Naive thymus-derived CD8-positive, alpha-beta T cell (primary cell): ENCODE results near the gene GNGT2. TPM values are rescaled to one million over a fixed set of nuclear protein-coding genes. Genes with fewer than 3 reads are reported as not detected.
A peak's percentile ranks its signal among the peaks of the same experiment; 100 is the strongest.
"Not testable (repeated sequence)": the region's sequence is repeated elsewhere in the genome, so short reads cannot be mapped to it uniquely, and the experiment has no call there.

Experiments used
- ATAC-seq, 2 donors: fragments of 150-1000 bp; cut with Tn5 transposase in 1 of 2; sonication (Bioruptor Pico), chemical (Tn5 transposase) in 1 of 2; 1 replicate in 1 of 2; 2 replicates in 1 of 2; pipeline ENCODE4 v1.10.0; 2021; ENCODE audit warnings: mild to moderate bottlenecking in 2 of 2, moderate library complexity in 2 of 2
- POLR2A ChIA-PET: fragments of 350-600 bp; sonication (Branson Sonifier 250); formaldehyde crosslinking; loops from one replicate; lab custom pipeline; 2021; ENCODE audit warnings: antibody characterized with exemption; lab: Charles Lee
- DNase-seq, 10 donors: peaks; one replicate each; pipeline versions ENCODE4 v3.0.0 to v3.0.0-alpha.2; 2020 to 2022
- H3K27ac Mint-ChIP-seq, 10 donors: one replicate each; pipeline ENCODE4 v1.8.0; 2020 to 2022; ENCODE audit warnings: mild to moderate bottlenecking in 10 of 10, mixed read lengths in 10 of 10, moderate library complexity in 4 of 10, inconsistent platforms in 1 of 10
- H3K27me3 Mint-ChIP-seq, 5 donors: one replicate each; pipeline ENCODE4 v1.8.0; 2021 to 2022; ENCODE audit warnings: mixed read lengths in 5 of 5
- H3K36me3 Mint-ChIP-seq, 3 donors: one replicate each; pipeline ENCODE4 v1.8.0; 2020 to 2022; ENCODE audit warnings: mixed read lengths in 3 of 3, mild to moderate bottlenecking in 2 of 3, inconsistent platforms in 1 of 3
- H3K4me1 Mint-ChIP-seq, 4 donors: one replicate each; pipeline ENCODE4 v1.8.0; 2021 to 2022; ENCODE audit warnings: mixed read lengths in 4 of 4
- H3K4me3 Mint-ChIP-seq, 10 donors: one replicate each; pipeline ENCODE4 v1.8.0; 2020 to 2022; ENCODE audit warnings: mild to moderate bottlenecking in 10 of 10, mixed read lengths in 10 of 10, moderate library complexity in 6 of 10, inconsistent platforms in 1 of 10
- H3K9me3 Mint-ChIP-seq, 9 donors: one replicate each; pipeline ENCODE4 v1.8.0; 2020 to 2022; ENCODE audit warnings: mixed read lengths in 9 of 9, mild to moderate bottlenecking in 3 of 9, inconsistent platforms in 1 of 9, moderate library complexity in 1 of 9
- polyA plus RNA-seq, 3 donors: library from polyadenylated mRNA; unstranded; fragments of 300-500 nt; fragmentation: Illumina TruSeq; gene quantifications; one replicate each; pipeline ENCODE4 v1.2.3, GENCODE V29; 2021
- total RNA-seq, 8 experiments: library from RNA in 2 of 8; stranded (reverse) in 2 of 8; gene quantifications; one replicate each; pipeline ENCODE4 v1.2.3 and lab custom pipeline; 2021 to 2026

GNGT2 gene
- total and polyA plus RNA-seq, 5 experiments from 2014 or later = 4.7 to 25.8 (median 14.7) TPM

DNA sequence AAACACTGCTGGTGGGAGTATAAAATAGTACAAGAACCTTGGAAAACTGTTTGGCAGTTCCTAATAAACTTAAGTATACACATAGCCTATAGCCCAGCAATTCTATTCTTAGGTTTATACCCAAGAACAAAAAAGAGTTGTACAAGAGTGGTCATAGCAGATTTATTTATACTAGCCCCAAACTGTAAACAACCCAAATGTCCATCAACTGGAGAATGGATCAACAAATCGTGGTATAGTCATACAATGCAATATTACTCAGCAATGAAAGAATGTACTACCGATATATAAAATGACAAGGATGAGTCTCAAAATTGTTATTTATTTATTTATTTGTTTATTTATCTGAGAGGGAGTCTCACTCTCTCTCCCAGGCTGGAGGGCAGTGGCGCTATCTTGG is 23.1 kb downstream of the GNGT2 start:
- H3K4me1 Mint-ChIP-seq = peaks cover 9 to 18% (median 16%) of the 10 kb centered on the region in 4 donors
- H3K9me3 Mint-ChIP-seq = peaks cover 0 to 15% (median 3%) of the 10 kb centered on the region in 9 donors
- peaks cover 0 to 5% (median 0%) of the 10 kb centered on the region in 5 donors for H3K27me3 Mint-ChIP-seq
- DNase-seq (no peak), ATAC-seq (no peak)
- H3K27ac Mint-ChIP-seq = no peak overlapping the region
- no peak overlapping the region for H3K4me3 Mint-ChIP-seq
- H3K36me3 Mint-ChIP-seq = peaks cover 4 to 5% (median 4%) of the 10 kb centered on the region in 3 donors
- POLR2A ChIA-PET = no interaction called here

DNA sequence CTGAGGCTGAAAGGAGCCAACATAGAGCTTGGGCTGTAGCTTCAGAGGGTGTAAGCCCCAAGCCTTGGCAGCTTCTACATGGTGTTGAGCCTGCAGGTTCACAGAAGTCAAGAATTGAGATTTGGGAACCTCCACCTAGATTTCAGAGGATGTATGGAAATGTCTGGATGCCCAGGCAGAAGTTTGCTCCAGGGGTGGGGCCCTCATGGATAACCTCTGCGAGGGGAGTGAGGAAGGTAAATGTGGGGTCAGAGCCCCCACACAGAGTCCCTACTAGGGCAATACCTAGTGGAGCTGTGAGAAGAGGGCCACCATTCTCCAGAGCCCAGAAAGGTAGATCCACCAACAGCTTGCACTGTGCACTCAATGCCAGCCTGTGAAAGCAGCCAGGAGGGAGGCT is 25.0 kb downstream of the GNGT2 start:
- not testable (repeated sequence) for H3K4me1 Mint-ChIP-seq, H3K36me3 Mint-ChIP-seq, H3K27ac Mint-ChIP-seq, DNase-seq, H3K4me3 Mint-ChIP-seq, H3K27me3 Mint-ChIP-seq, ATAC-seq
- peaks cover 0 to 15% (median 3%) of the 10 kb centered on the region in 9 donors for H3K9me3 Mint-ChIP-seq
- POLR2A ChIA-PET = interaction anchor here (0.6 kb wide), 1 partner anchor 231 kb away, joined by 4 read pairs; no protein-coding TSS in a partner anchor

DNA sequence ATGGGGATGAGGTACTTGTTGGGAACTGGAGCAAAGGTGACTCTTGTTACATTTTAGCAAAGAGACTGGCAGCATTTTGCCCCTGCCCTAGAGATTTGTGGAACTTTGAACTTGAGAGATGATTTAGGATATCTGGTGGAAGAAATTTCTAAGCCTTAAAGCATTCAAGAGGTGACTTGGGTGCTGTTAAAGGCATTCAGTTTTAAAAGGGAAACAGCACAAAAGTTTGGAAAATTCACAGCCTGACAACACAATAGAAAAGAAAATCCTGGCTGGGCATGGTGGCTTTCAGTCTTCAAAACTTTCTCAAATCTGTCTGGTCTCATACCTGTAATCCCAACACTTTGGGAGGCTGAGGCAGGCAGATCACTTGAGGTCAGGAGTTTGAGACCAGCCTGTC is 25.9 kb downstream of the GNGT2 start:
- H3K4me1 Mint-ChIP-seq, H3K36me3 Mint-ChIP-seq, H3K27me3 Mint-ChIP-seq, POLR2A ChIA-PET, H3K27ac Mint-ChIP-seq, ATAC-seq, H3K4me3 Mint-ChIP-seq, DNase-seq: not testable (repeated sequence)
- peaks cover 0 to 15% (median 4%) of the 10 kb centered on the region in 9 donors for H3K9me3 Mint-ChIP-seq

DNA sequence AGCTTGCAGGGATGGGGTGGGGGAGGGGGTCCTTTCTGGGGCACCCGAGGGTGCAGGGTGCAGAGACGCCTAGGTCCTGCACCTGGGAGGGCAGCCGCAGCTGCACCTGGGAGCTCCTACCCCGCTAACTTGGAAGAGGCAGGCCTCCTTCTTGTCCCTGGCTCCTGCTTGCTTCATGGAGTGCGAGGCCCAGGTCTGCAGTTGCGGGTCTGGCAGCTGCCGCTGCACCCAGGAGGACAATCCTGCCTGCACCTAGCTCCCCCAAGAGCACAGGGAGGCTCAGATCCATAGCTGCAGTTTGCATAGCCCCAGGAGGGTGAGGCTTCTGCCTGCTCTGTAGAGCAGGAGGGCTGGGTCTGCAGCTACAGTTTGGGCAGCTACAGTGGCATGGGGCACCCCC is 26.6 kb downstream of the GNGT2 start:
- Mint-ChIP-seq H3K4me3 (no peak overlapping the region), H3K4me1 (peaks cover 4 to 5% (median 5%) of the 10 kb centered on the region in 4 donors), H3K36me3 (peaks cover 0 to 4% (median 1%) of the 10 kb centered on the region in 3 donors), H3K27ac (no peak overlapping the region), H3K9me3 (peaks cover 0 to 15% (median 4%) of the 10 kb centered on the region in 9 donors), H3K27me3 (no peaks in the 10 kb centered on the region)
- POLR2A ChIA-PET = interaction anchor here (0.6 to 1.2 kb wide), 2 partner anchors 8 to 665 kb away, joined by 3 read pairs; no protein-coding TSS in a partner anchor
- ATAC-seq (no peak), DNase-seq (no peak)

DNA sequence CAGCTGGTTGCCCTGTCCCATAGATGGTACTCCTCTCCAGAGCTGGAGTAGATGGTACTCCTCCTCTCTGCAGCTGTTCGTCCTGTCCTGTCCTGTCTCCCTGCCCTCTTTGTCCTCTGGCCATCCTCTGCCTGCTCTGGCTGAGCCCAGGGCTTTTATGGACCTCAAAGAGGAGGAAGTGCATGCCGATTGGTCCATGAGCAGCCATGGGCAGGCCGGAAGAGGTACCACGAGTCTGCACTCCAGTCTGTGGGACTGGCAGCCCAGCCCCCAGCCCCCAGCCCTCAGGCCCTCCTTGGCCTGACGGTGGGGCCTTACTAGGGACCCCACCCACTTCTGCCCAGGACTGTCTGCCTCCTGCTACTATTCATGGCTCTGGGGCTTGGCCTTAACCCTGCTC is 27.0 kb downstream of the GNGT2 start:
- DNase-seq (no peak), ATAC-seq (no peak)
- Mint-ChIP-seq H3K27ac (no peak overlapping the region), H3K4me3 (no peak overlapping the region), H3K27me3 (no peaks in the 10 kb centered on the region), H3K4me1 (peaks cover 4 to 5% (median 5%) of the 10 kb centered on the region in 4 donors), H3K36me3 (peaks cover 0 to 4% (median 1%) of the 10 kb centered on the region in 3 donors), H3K9me3 (peaks cover 0 to 15% (median 4%) of the 10 kb centered on the region in 9 donors)
- POLR2A ChIA-PET = interaction anchor here (0.6 to 1.2 kb wide), 2 partner anchors 9 to 664 kb away, joined by 3 read pairs; no protein-coding TSS in a partner anchor

DNA sequence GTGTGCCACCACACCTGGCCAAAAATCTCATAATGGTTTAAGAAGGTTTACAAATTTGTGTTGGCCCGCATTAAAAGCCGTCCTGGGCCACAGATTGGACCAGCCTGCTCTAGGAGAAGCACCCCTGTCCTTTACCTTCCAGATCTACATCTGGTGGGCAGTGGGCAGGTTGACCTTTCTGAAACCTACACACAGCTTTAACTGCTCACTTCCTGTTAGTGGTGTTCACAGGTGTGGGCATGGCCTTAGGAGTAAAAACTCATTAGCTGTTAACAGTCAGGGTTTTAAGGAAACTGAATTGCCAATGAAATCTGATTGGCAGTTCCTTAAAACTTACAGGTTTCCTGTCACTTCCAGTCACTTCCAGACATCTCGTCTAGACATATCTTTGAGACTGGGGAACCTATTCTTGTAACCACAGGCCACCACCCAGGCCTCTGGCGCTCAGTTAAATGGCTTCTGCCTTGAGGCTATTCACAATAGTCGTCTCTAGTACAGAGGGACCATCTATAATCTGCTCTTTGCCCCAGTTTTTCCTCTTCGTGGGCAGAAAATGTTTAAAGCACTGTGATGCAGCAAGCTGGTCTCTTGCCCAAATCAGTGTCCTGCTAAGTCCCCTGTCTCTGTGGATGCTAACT is 29.3 kb downstream of the GNGT2 start:
- H3K27ac Mint-ChIP-seq = no peak overlapping the region
- H3K4me3 Mint-ChIP-seq = no peak overlapping the region
- H3K27me3 Mint-ChIP-seq = no peaks in the 10 kb centered on the region
- peaks cover 4 to 5% (median 5%) of the 10 kb centered on the region in 4 donors for H3K4me1 Mint-ChIP-seq
- H3K9me3 Mint-ChIP-seq = peaks cover 1 to 30% (median 12%) of the 10 kb centered on the region in 9 donors
- H3K36me3 Mint-ChIP-seq = peaks cover 0 to 13% (median 2%) of the 10 kb centered on the region in 3 donors
- POLR2A ChIA-PET = interaction anchor here (0.8 to 2.4 kb wide), 7 partner anchors 11 to 49 kb away, joined by 3 to 20 read pairs (median 6); partner anchors contain the start of gene PHOSPHO1
- ATAC-seq (no peak), DNase-seq (no peak)

DNA sequence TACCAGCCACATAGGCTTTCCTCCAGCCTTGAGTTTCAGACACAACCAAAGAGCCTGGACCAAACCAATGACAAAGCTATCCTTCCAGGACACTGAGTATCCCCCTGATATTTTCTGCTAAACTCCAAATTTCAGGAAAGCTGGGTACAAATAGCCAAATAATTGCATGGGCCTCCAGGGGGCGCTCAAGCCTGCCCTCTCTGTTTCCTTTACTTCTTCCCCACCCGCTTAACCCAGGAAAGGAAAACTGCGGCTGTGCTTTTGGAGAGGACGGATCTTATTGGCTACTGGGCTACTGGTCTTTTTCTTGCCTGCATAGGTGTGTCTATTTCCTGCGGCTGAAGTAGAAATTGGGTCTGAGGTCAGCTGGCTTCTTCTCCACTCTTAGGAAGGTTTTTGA is 30.1 kb downstream of the GNGT2 start:
- Mint-ChIP-seq H3K9me3 (peaks cover 2 to 35% (median 19%) of the 10 kb centered on the region in 9 donors), H3K27ac (peak overlapping the region in 1 of 10 donors; percentile 80), H3K36me3 (peaks cover 0 to 20% (median 8%) of the 10 kb centered on the region in 3 donors), H3K4me1 (peaks cover 2 to 5% (median 5%) of the 10 kb centered on the region in 4 donors), H3K27me3 (no peaks in the 10 kb centered on the region), H3K4me3 (peak overlapping the region in 2 of 10 donors; percentile 34 to 50)
- peak; percentile 31 to 75 (median 64) for DNase-seq
- peak; percentile 49 to 64 for ATAC-seq
- POLR2A ChIA-PET = interaction anchor here (0.8 to 2.4 kb wide), 7 partner anchors 12 to 50 kb away, joined by 3 to 20 read pairs (median 6); partner anchors contain the start of gene PHOSPHO1

DNA sequence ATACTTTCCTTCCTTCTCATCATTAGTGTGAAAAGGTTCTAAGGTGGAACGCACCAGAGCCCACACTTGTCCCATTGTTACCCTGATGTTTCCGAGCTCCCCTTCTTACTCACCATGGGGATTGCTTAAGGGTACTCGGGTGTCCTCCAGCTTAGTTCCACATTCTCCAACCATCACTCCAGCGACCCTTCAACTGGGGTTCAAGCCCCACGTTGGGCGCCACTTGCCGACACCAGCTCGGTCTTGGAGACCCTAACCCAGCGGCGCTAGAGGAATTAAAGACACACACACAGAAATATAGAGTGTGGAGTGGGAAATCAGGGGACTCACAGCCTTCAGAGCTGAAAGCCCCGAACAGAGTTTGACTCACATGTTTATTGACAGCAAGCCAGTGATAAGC is 34.4 kb downstream of the GNGT2 start:
- H3K4me3 Mint-ChIP-seq, H3K4me1 Mint-ChIP-seq, DNase-seq, POLR2A ChIA-PET, ATAC-seq, H3K27ac Mint-ChIP-seq: not testable (repeated sequence)
- H3K36me3 Mint-ChIP-seq = peaks cover 0 to 49% (median 26%) of the 10 kb centered on the region in 3 donors
- peaks cover 15 to 51% (median 32%) of the 10 kb centered on the region in 9 donors for H3K9me3 Mint-ChIP-seq
- H3K27me3 Mint-ChIP-seq = peaks cover 6 to 24% (median 16%) of the 10 kb centered on the region in 5 donors

DNA sequence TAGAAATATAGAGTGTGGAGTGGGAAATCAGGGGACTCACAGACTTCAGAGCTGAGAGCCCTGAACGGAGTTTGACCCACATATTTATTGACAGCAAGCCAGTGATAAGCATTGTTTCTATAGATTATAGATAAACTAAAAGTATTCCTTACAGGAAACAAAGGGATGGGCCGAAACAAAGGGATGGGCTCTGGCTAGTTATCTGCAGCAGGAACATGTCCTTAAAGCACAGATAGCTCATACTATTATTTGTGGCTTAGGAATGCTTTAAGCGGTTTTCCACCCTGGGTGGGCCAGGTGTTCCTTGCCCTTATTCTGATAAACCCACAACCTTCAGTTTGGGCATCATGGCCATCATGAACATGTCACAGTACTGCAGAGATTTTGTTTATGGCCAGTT is 39.7 kb downstream of the GNGT2 start:
- DNase-seq, POLR2A ChIA-PET, ATAC-seq, H3K4me3 Mint-ChIP-seq, H3K27ac Mint-ChIP-seq, H3K4me1 Mint-ChIP-seq: not testable (repeated sequence)
- Mint-ChIP-seq H3K9me3 (peaks cover 12 to 36% (median 22%) of the 10 kb centered on the region in 9 donors), H3K27me3 (peaks cover 31 to 70% (median 50%) of the 10 kb centered on the region in 5 donors), H3K36me3 (peaks cover 0 to 36% (median 23%) of the 10 kb centered on the region in 3 donors)

DNA sequence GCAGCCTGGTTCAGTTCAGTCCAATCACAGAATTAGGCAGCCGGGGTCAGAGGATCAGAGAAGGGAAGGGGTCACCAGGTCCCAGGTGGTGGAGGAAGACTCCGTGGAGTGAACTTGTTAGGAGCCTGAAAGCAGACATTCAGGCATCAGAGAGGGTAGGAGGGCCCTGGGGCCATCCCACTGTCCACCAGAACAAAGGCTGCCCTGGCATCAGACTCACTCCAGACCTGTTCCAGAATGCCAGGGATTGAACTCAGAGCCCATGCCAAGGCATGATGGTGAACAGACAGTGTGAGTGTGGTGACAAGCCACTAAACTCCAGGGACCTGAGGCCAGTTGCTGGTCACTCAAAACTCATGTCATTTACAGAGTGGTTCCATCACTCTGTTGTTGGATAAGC is 40.2 kb downstream of the GNGT2 start:
- POLR2A ChIA-PET = no interaction called here
- Mint-ChIP-seq H3K27me3 (peaks cover 30 to 74% (median 53%) of the 10 kb centered on the region in 5 donors), H3K4me3 (no peak overlapping the region), H3K4me1 (no peaks in the 10 kb centered on the region), H3K9me3 (peaks cover 12 to 31% (median 17%) of the 10 kb centered on the region in 9 donors), H3K36me3 (peaks cover 0 to 31% (median 19%) of the 10 kb centered on the region in 3 donors), H3K27ac (no peak overlapping the region)
- DNase-seq (no peak), ATAC-seq (no peak)

DNA sequence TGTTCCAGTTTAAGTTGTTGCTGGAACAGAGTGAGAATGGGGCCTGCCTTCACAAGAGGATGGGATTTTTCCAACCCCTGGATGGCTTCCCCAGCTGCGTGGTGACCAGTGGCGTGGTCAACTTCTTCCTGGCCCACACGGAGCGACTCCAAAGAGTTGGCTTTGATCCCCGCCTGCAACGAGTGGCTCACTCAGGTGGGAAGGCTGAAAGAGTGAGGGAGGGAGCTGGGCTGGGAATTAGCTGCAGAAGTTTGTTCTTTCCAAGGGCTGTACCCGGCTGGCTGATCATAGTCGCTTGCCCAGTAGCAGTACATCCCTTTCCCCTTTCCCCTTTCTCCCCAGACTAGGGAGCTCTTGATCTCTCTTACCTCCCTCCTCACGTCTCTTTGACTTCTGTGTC is 41.7 kb downstream of the GNGT2 start:
- Mint-ChIP-seq H3K36me3 (peaks cover 0 to 18% (median 8%) of the 10 kb centered on the region in 3 donors), H3K4me1 (no peaks in the 10 kb centered on the region), H3K9me3 (peaks cover 2 to 18% (median 8%) of the 10 kb centered on the region in 9 donors), H3K4me3 (no peak overlapping the region), H3K27ac (no peak overlapping the region), H3K27me3 (peaks cover 24 to 73% (median 50%) of the 10 kb centered on the region in 5 donors)
- ATAC-seq (no peak), DNase-seq (no peak)
- POLR2A ChIA-PET = no interaction called here

DNA sequence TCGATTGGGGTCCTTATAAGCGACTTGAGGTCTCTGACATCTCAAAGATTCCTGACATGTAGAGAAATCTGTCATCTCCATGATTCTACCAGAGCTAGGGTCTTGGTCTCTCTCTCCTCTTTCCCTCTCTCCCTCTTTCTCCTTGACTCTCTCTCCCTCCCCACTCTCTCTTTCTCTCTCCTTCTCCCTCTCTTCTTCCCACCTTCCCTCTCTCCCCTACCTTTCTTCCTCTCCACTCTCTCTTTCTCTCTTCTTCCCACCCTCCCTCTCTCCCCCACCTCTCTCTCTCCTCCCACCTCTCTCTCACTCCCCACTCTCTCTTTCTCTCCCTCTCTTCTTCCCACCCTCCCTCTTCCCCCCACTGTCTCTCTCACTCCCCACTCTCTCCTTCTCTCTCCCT is 45.2 kb downstream of the GNGT2 start:
- H3K4me1 Mint-ChIP-seq = no peaks in the 10 kb centered on the region
- no peak for ATAC-seq
- peaks cover 0 to 3% (median 1%) of the 10 kb centered on the region in 3 donors for H3K36me3 Mint-ChIP-seq
- peaks cover 0 to 3% (median 0%) of the 10 kb centered on the region in 9 donors for H3K9me3 Mint-ChIP-seq
- POLR2A ChIA-PET = no interaction called here
- no peak overlapping the region for H3K4me3 Mint-ChIP-seq
- peaks cover 14 to 51% (median 38%) of the 10 kb centered on the region in 5 donors for H3K27me3 Mint-ChIP-seq
- no peak overlapping the region for H3K27ac Mint-ChIP-seq
- no peak for DNase-seq

DNA sequence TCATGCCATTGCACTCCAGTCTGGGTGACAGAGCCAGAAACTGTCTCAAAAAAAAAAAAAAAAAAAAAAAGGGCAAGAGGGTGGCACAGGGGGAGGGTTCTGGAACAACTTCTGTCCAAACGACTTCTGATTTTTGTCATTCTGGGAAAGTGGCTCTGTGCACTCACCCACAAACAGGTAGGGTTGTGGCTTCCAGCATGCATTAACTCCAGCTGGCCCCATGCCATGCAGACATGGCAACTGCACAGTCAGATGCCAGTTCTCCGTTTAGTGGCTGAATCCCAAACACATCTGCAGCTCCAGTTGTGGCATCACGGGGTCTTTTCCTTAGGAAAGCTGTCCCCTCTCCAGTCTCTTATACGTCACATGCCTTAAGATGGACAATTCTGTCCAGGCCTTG is 47.5 kb downstream of the GNGT2 start:
- Mint-ChIP-seq H3K4me1 (no peaks in the 10 kb centered on the region), H3K27ac (no peak overlapping the region), H3K36me3 (no peaks in the 10 kb centered on the region), H3K4me3 (no peak overlapping the region), H3K9me3 (no peaks in the 10 kb centered on the region), H3K27me3 (peaks cover 12 to 51% (median 31%) of the 10 kb centered on the region in 5 donors)
- ATAC-seq = no peak
- POLR2A ChIA-PET = no interaction called here
- DNase-seq = no peak
